CD8-positive, alpha-beta memory T cell (primary cell): ENCODE data around the gene GARS1. TPM values are rescaled to one million over a fixed set of nuclear protein-coding genes. Genes with fewer than 3 reads are reported as not detected.

Experiments
- CTCF ChIA-PET: fragments of 350-600 bp; sonication (Branson Sonifier 250); formaldehyde crosslinking; loops from one replicate; lab custom pipeline; 2021; ENCODE audit warnings: antibody characterized with exemption; lab: Charles Lee
- POLR2A ChIA-PET: fragments of 350-600 bp; sonication (Branson Sonifier 250); formaldehyde crosslinking; loops from one replicate; lab custom pipeline; 2021; ENCODE audit warnings: antibody characterized with exemption; lab: Charles Lee
- DNase-seq, 5 donors: peaks; one replicate each; pipeline versions ENCODE4 v3.0.0 to v3.0.0-alpha.2; 2020 to 2022; ENCODE audit warnings: mixed read lengths in 1 of 5
- H3K27ac ChIP-seq: one replicate; pipeline ENCODE4 v1.7.0; 2013; ENCODE audit warnings: low read depth, mild to moderate bottlenecking, low read length, moderate library complexity
- H3K27me3 ChIP-seq: 2 replicates; pipeline ENCODE4 v1.7.0; 2013; ENCODE audit warnings: low read length, mild to moderate bottlenecking; ENCODE audit not compliant: insufficient read depth, poor library complexity, severe bottlenecking
- H3K36me3 ChIP-seq: 2 replicates; pipeline ENCODE4 v1.7.0; 2013; ENCODE audit warnings: mild to moderate bottlenecking, low read length, moderate library complexity; ENCODE audit not compliant: insufficient read depth
- H3K4me1 ChIP-seq: 2 replicates; pipeline ENCODE4 v1.7.0; 2013; ENCODE audit warnings: mild to moderate bottlenecking, low read length, moderate library complexity; ENCODE audit not compliant: insufficient read depth
- H3K4me3 ChIP-seq: 2 replicates; pipeline ENCODE4 v1.7.0; 2013; ENCODE audit warnings: mild to moderate bottlenecking, low read length
- H3K9me3 ChIP-seq: 2 replicates; pipeline ENCODE4 v1.7.0; 2013; ENCODE audit warnings: mild to moderate bottlenecking, low read length
- H3K27ac Mint-ChIP-seq, 8 donors: one replicate each; pipeline ENCODE4 v1.8.0; 2020 to 2021; ENCODE audit warnings: mixed read lengths in 8 of 8, mild to moderate bottlenecking in 6 of 8, inconsistent platforms in 3 of 8, moderate library complexity in 3 of 8
- H3K27me3 Mint-ChIP-seq, 2 donors: one replicate each; pipeline ENCODE4 v1.8.0; 2020 to 2021; ENCODE audit warnings: mixed read lengths in 2 of 2, mild to moderate bottlenecking in 1 of 2, moderate library complexity in 1 of 2
- H3K36me3 Mint-ChIP-seq, 3 donors: one replicate each; pipeline ENCODE4 v1.8.0; 2020 to 2021; ENCODE audit warnings: mixed read lengths in 3 of 3, inconsistent platforms in 1 of 3, mild to moderate bottlenecking in 1 of 3
- H3K4me1 Mint-ChIP-seq, 3 donors: one replicate each; pipeline ENCODE4 v1.8.0; 2020 to 2021; ENCODE audit warnings: mixed read lengths in 3 of 3, inconsistent platforms in 1 of 3, mild to moderate bottlenecking in 1 of 3
- H3K4me3 Mint-ChIP-seq, 7 donors: one replicate each; pipeline ENCODE4 v1.8.0; 2020 to 2021; ENCODE audit warnings: mixed read lengths in 7 of 7, mild to moderate bottlenecking in 6 of 7, moderate library complexity in 4 of 7, inconsistent platforms in 2 of 7
- H3K9me3 Mint-ChIP-seq, 5 donors: one replicate each; pipeline ENCODE4 v1.8.0; 2020 to 2022; ENCODE audit warnings: mixed read lengths in 5 of 5, mild to moderate bottlenecking in 3 of 5, moderate library complexity in 2 of 5, inconsistent platforms in 1 of 5
- polyA plus RNA-seq: library from polyadenylated mRNA; unstranded; fragments of 300-500 nt; fragmentation: Illumina TruSeq; gene quantifications from one replicate; pipeline ENCODE4 v1.2.3, GENCODE V29; 2021
- total RNA-seq, 2 experiments: library from RNA; stranded (reverse); gene quantifications; one replicate each; pipeline ENCODE4 v1.2.3, GENCODE V29; 2021

GARS1 gene
- total and polyA plus RNA-seq, 3 experiments from 2014 or later, result 92.0 to 329 (median 311) TPM

GRCh38 chr7:30645661-30646060 lies 51.0 kb downstream of the GARS1 start:
- no peaks in the 10 kb centered on the region for H3K9me3 Mint-ChIP-seq
- H3K4me3 Mint-ChIP-seq, result no peak overlapping the region
- Histone ChIP-seq H3K27me3 (no peaks in the 10 kb centered on the region), H3K27ac (no peak overlapping the region), H3K4me1 (no peaks in the 10 kb centered on the region), H3K9me3 (no peaks in the 10 kb centered on the region), H3K4me3 (no peak overlapping the region), H3K36me3 (no peaks in the 10 kb centered on the region)
- DNase-seq, result no peak
- H3K27ac Mint-ChIP-seq, result peak overlapping the region in 1 of 8 donors; percentile 52
- H3K4me1 Mint-ChIP-seq, result no peaks in the 10 kb centered on the region
- H3K36me3 Mint-ChIP-seq, result peaks cover 4 to 27% (median 9%) of the 10 kb centered on the region in 3 donors
- POLR2A ChIA-PET, result no interaction called here
- H3K27me3 Mint-ChIP-seq, result no peaks in the 10 kb centered on the region
- CTCF ChIA-PET, result no interaction called here

- no peaks in the 10 kb centered on the region for H3K27me3 ChIP-seq
- no peak overlapping the region for H3K4me3 ChIP-seq
- POLR2A ChIA-PET, result no interaction called here
- H3K27ac Mint-ChIP-seq, result no peak overlapping the region
- H3K9me3 ChIP-seq, result no peaks in the 10 kb centered on the region
- CTCF ChIA-PET, result no interaction called here
- no peaks in the 10 kb centered on the region for H3K4me1 Mint-ChIP-seq
- H3K27ac ChIP-seq, result no peak overlapping the region
- no peaks in the 10 kb centered on the region for H3K27me3 Mint-ChIP-seq
- no peak for DNase-seq
- peaks cover 4 to 27% (median 9%) of the 10 kb centered on the region in 3 donors for H3K36me3 Mint-ChIP-seq
- H3K9me3 Mint-ChIP-seq, result no peaks in the 10 kb centered on the region
- H3K4me1 ChIP-seq, result no peaks in the 10 kb centered on the region
- H3K4me3 Mint-ChIP-seq, result no peak overlapping the region
- no peaks in the 10 kb centered on the region for H3K36me3 ChIP-seq
Observed at GRCh38 chr7:30646154-30646553, 51.5 kb downstream of the GARS1 start.

GRCh38 chr7:30647589-30648364 lies 53.1 kb downstream of the GARS1 start:
- Histone ChIP-seq H3K36me3 (no peaks in the 10 kb centered on the region), H3K4me1 (no peaks in the 10 kb centered on the region), H3K27me3 (no peaks in the 10 kb centered on the region), H3K4me3 (no peak overlapping the region), H3K9me3 (no peaks in the 10 kb centered on the region), H3K27ac (no peak overlapping the region)
- H3K4me3 Mint-ChIP-seq, result no peak overlapping the region
- no peak for DNase-seq
- no peaks in the 10 kb centered on the region for H3K4me1 Mint-ChIP-seq
- no peaks in the 10 kb centered on the region for H3K9me3 Mint-ChIP-seq
- peak overlapping the region in 1 of 8 donors; percentile 60 for H3K27ac Mint-ChIP-seq
- H3K36me3 Mint-ChIP-seq, result peaks cover 4 to 25% (median 9%) of the 10 kb centered on the region in 3 donors
- H3K27me3 Mint-ChIP-seq, result no peaks in the 10 kb centered on the region
- ChIA-PET CTCF (no interaction called here), POLR2A (no interaction called here)

- H3K9me3 Mint-ChIP-seq, result no peaks in the 10 kb centered on the region
- H3K4me1 Mint-ChIP-seq, result no peaks in the 10 kb centered on the region
- H3K27me3 ChIP-seq, result no peaks in the 10 kb centered on the region
- no peaks in the 10 kb centered on the region for H3K4me1 ChIP-seq
- H3K27ac ChIP-seq, result no peak overlapping the region
- H3K36me3 ChIP-seq, result no peaks in the 10 kb centered on the region
- DNase-seq, result no peak
- POLR2A ChIA-PET, result no interaction called here
- peaks cover 4 to 18% (median 11%) of the 10 kb centered on the region in 3 donors for H3K36me3 Mint-ChIP-seq
- H3K9me3 ChIP-seq, result no peaks in the 10 kb centered on the region
- H3K4me3 Mint-ChIP-seq, result no peak overlapping the region
- peaks cover 0 to under 1% of the 10 kb centered on the region in 2 donors for H3K27me3 Mint-ChIP-seq
- no peak overlapping the region for H3K4me3 ChIP-seq
- peak overlapping the region in 2 of 8 donors; percentile 27 to 29 for H3K27ac Mint-ChIP-seq
- CTCF ChIA-PET, result no interaction called here
Observed at GRCh38 chr7:30648744-30649540, 54.3 kb downstream of the GARS1 start.

GRCh38 chr7:30649717-30650420 lies 55.2 kb downstream of the GARS1 start:
- H3K27me3 Mint-ChIP-seq, result peaks cover 0 to 2% of the 10 kb centered on the region in 2 donors
- H3K36me3 Mint-ChIP-seq, result peaks cover 4 to 15% (median 9%) of the 10 kb centered on the region in 3 donors
- ChIA-PET POLR2A (no interaction called here), CTCF (no interaction called here)
- no peaks in the 10 kb centered on the region for H3K9me3 Mint-ChIP-seq
- Histone ChIP-seq H3K27me3 (no peaks in the 10 kb centered on the region), H3K4me1 (no peaks in the 10 kb centered on the region), H3K36me3 (no peaks in the 10 kb centered on the region), H3K4me3 (no peak overlapping the region), H3K27ac (no peak overlapping the region), H3K9me3 (no peaks in the 10 kb centered on the region)
- no peak overlapping the region for H3K27ac Mint-ChIP-seq
- DNase-seq, result no peak
- no peaks in the 10 kb centered on the region for H3K4me1 Mint-ChIP-seq
- H3K4me3 Mint-ChIP-seq, result no peak overlapping the region

GRCh38 chr7:30650421-30650808 lies 55.7 kb downstream of the GARS1 start:
- H3K4me3 Mint-ChIP-seq, result no peak overlapping the region
- CTCF ChIA-PET, result no interaction called here
- Histone ChIP-seq H3K27ac (no peak overlapping the region), H3K4me3 (no peak overlapping the region), H3K4me1 (no peaks in the 10 kb centered on the region), H3K27me3 (no peaks in the 10 kb centered on the region), H3K9me3 (no peaks in the 10 kb centered on the region), H3K36me3 (no peaks in the 10 kb centered on the region)
- no peak for DNase-seq
- no peaks in the 10 kb centered on the region for H3K4me1 Mint-ChIP-seq
- POLR2A ChIA-PET, result no interaction called here
- peaks cover 0 to 2% of the 10 kb centered on the region in 2 donors for H3K27me3 Mint-ChIP-seq
- peaks cover 0 to 10% (median 6%) of the 10 kb centered on the region in 3 donors for H3K36me3 Mint-ChIP-seq
- no peaks in the 10 kb centered on the region for H3K9me3 Mint-ChIP-seq
- H3K27ac Mint-ChIP-seq, result no peak overlapping the region

- Mint-ChIP-seq H3K36me3 (peaks cover 0 to 6% (median 4%) of the 10 kb centered on the region in 3 donors), H3K9me3 (no peaks in the 10 kb centered on the region), H3K27ac (no peak overlapping the region), H3K4me3 (no peak overlapping the region), H3K4me1 (no peaks in the 10 kb centered on the region), H3K27me3 (peaks cover 0 to 2% of the 10 kb centered on the region in 2 donors)
- H3K36me3 ChIP-seq, result no peaks in the 10 kb centered on the region
- H3K4me1 ChIP-seq, result no peaks in the 10 kb centered on the region
- H3K27me3 ChIP-seq, result no peaks in the 10 kb centered on the region
- H3K27ac ChIP-seq, result no peak overlapping the region
- DNase-seq, result no peak
- no peak overlapping the region for H3K4me3 ChIP-seq
- ChIA-PET POLR2A (no interaction called here), CTCF (no interaction called here)
- no peaks in the 10 kb centered on the region for H3K9me3 ChIP-seq
Observed at GRCh38 chr7:30652132-30652531, 57.5 kb downstream of the GARS1 start.
